ENCODE measurements around the gene LEP. TPM values are rescaled to one million over a fixed set of nuclear protein-coding genes. Genes with fewer than 3 reads are reported as not detected.

LEP gene
- total and polyA plus RNA-seq, 9 of the 15 experiments (the other 6 are each of a cell fraction or from before 2014, with no cell fraction given): not detected

DNA sequence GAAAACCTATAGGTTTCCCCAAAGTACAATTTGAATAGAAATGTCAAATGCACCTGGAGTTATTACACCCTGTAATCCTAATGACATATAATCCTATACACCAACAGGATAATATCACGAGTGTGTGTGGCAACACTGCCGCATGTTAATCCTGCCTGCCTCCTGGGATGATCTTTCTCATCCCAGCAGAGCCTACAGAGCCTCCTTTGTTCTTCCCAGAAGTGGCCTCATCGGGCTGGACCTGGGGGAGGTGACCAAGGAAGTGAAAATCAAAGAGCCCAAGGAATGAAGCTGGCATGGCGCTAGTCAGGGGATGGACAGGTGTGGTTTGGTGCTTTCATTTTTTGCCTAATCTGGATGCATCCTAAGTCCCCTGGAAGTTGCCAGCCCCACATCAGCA, 29.5 kb upstream of the LEP start (continued):
- no peak for TF ChIP-seq HOMEZ (CRISPR knock-in tag; IDR thresholded peaks at IDR 0.05)
- TF ChIP-seq ELF4 (CRISPR knock-in tag; IDR thresholded peaks at IDR 0.05): no peak
- no peak for TF ChIP-seq TEAD2 (tag; IDR thresholded peaks at IDR 0.05)
- no peak for TF ChIP-seq CCNT2 (IDR thresholded peaks at IDR 0.05; ENCODE audit: borderline replicate concordance, extremely low read depth, insufficient read length, low read depth, low read length)
- no peak for TF ChIP-seq HSF4 (CRISPR knock-in tag; IDR thresholded peaks at IDR 0.05; ENCODE audit: borderline replicate concordance)
- TF ChIP-seq, protein P1, sequence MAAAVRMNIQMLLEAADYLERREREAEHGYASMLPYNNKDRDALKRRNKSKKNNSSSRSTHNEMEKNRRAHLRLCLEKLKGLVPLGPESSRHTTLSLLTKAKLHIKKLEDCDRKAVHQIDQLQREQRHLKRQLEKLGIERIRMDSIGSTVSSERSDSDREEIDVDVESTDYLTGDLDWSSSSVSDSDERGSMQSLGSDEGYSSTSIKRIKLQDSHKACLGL (CRISPR knock-in tag; IDR thresholded peaks at IDR 0.05; ENCODE audit: borderline replicate concordance, poor library complexity, severe bottlenecking): no peak

DNA sequence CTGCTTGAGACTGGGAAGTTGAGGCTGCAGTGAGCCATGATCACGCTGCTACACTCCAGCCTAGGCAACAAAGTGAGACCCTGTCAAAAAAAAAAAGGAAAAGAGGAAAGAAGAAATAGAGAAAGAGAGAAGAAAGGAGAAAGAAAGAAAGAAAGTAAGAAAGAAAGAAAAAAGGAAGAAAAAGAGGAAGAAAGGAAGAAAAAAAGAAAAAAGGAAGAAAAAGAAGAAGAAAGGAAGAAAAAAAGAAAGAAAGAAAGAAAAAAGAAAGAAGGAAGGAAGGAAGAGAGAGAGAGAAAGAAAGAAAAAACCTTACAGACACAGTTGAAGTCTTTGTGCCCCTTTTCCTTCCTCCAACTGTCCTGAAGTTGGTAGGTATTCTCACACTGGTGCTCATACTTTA, 26.6 kb upstream of the LEP start:
- peaks cover 0 to 2% of the 10 kb centered on the region in 2 experiments; a peak in 1 of 5 replicates for H3K4me1 ChIP-seq (replicated peaks in 1 of 2; ENCODE audit: control insufficient read depth in 2 of 2, insufficient read depth in 2 of 2, low read length in 2 of 2)
- no peaks in the 10 kb centered on the region for H3K9me3 ChIP-seq (replicated peaks; ENCODE audit: control insufficient read depth, insufficient read depth, low read depth, low read length)
- no TSS peak for BruUV-seq (replicated peaks)
- intact Hi-C loops (cut with micrococcal nuclease): no loop called here
- no peak for ATAC-seq
- no peak for FAIRE-seq
- no peak overlapping the region for H3K4me3 ChIP-seq
- no peaks in the 10 kb centered on the region for H3K9me1 ChIP-seq (ENCODE audit: control insufficient read depth, insufficient read depth, low read length)
- no peaks in the 10 kb centered on the region for H3K36me3 ChIP-seq (ENCODE audit: control insufficient read depth, insufficient read depth, low read length)
- peaks cover 30 to 54% of the 10 kb centered on the region in 2 experiments; a peak in 4 of 5 replicates for H3K27me3 ChIP-seq (ENCODE audit: control insufficient read depth in 2 of 2, insufficient read depth in 2 of 2, low read length in 2 of 2)
- no peak overlapping the region for H3K4me2 ChIP-seq (ENCODE audit: insufficient read depth, low read length)
- H3K79me2 ChIP-seq (ENCODE audit: control insufficient read depth, insufficient read depth, low read length): no peaks in the 10 kb centered on the region
- peaks cover 8% of the 10 kb centered on the region; the same call in 1 of the 2 replicates for H4K20me1 ChIP-seq (replicated peaks; ENCODE audit: control insufficient read depth, insufficient read depth, low read length)
- H3K27ac ChIP-seq (ENCODE audit: extremely low read depth, low read depth, low read length): no peak overlapping the region
- DNase-seq (ENCODE audit: extremely low read depth in 1 of 4, low spot score in 3 of 4): no peak
- no peak overlapping the region for H2AFZ ChIP-seq (ENCODE audit: low read depth, low read length)
- ChIA-PET POLR2A (no interaction called here), CTCF (ENCODE audit: low intra/inter-chr PET ratio) (no interaction called here)
- WGBS (ENCODE audit: insufficient coverage, low coverage, missing lambda C conversion rate): 0% methylated on average over 1 of the region's 1 CpG
- in situ Hi-C loops (cut with MboI): no loop called here
- H3K9ac ChIP-seq (ENCODE audit: insufficient read depth in 1 of 2, low read depth in 2 of 2, low read length in 2 of 2): no peak overlapping the region
- TF ChIP-seq HDAC6 (IDR thresholded peaks at IDR 0.05; ENCODE audit: low read depth, low read length) (no peak), TRIM25 (IDR thresholded peaks at IDR 0.05; ENCODE audit: borderline replicate concordance) (0 out of 2 replicates have a peak, but pooled peaks have one; percentile 27), POLR2H (tag; IDR thresholded peaks at IDR 0.05; ENCODE audit: low read depth) (no peak), CREBBP (IDR thresholded peaks at IDR 0.05; ENCODE audit: low read depth, low read length) (no peak), HEY1 (CRISPR knock-in tag; IDR thresholded peaks at IDR 0.05; ENCODE audit: borderline replicate concordance) (no peak), LCOR (CRISPR knock-in tag; IDR thresholded peaks at IDR 0.05) (no peak)
- TF ChIP-seq, protein P2, sequence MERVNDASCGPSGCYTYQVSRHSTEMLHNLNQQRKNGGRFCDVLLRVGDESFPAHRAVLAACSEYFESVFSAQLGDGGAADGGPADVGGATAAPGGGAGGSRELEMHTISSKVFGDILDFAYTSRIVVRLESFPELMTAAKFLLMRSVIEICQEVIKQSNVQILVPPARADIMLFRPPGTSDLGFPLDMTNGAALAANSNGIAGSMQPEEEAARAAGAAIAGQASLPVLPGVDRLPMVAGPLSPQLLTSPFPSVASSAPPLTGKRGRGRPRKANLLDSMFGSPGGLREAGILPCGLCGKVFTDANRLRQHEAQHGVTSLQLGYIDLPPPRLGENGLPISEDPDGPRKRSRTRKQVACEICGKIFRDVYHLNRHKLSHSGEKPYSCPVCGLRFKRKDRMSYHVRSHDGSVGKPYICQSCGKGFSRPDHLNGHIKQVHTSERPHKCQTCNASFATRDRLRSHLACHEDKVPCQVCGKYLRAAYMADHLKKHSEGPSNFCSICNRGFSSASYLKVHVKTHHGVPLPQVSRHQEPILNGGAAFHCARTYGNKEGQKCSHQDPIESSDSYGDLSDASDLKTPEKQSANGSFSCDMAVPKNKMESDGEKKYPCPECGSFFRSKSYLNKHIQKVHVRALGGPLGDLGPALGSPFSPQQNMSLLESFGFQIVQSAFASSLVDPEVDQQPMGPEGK (CRISPR knock-in tag; IDR thresholded peaks at IDR 0.05; ENCODE audit: borderline replicate concordance): no peak
